NCI-H526 (cell line): Measurements from ENCODE around the gene PEX11A.
"Not testable (repeated sequence)": the region's sequence is repeated elsewhere in the genome, so short reads cannot be mapped to it uniquely, and the experiment has no call there.

Experiments used
- DNase-seq, 2 experiments: peaks; one replicate each; lab custom pipeline; 2025; lab: John Stamatoyannopoulos, UW

PEX11A gene, protein sequence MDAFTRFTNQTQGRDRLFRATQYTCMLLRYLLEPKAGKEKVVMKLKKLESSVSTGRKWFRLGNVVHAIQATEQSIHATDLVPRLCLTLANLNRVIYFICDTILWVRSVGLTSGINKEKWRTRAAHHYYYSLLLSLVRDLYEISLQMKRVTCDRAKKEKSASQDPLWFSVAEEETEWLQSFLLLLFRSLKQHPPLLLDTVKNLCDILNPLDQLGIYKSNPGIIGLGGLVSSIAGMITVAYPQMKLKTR

DNA sequence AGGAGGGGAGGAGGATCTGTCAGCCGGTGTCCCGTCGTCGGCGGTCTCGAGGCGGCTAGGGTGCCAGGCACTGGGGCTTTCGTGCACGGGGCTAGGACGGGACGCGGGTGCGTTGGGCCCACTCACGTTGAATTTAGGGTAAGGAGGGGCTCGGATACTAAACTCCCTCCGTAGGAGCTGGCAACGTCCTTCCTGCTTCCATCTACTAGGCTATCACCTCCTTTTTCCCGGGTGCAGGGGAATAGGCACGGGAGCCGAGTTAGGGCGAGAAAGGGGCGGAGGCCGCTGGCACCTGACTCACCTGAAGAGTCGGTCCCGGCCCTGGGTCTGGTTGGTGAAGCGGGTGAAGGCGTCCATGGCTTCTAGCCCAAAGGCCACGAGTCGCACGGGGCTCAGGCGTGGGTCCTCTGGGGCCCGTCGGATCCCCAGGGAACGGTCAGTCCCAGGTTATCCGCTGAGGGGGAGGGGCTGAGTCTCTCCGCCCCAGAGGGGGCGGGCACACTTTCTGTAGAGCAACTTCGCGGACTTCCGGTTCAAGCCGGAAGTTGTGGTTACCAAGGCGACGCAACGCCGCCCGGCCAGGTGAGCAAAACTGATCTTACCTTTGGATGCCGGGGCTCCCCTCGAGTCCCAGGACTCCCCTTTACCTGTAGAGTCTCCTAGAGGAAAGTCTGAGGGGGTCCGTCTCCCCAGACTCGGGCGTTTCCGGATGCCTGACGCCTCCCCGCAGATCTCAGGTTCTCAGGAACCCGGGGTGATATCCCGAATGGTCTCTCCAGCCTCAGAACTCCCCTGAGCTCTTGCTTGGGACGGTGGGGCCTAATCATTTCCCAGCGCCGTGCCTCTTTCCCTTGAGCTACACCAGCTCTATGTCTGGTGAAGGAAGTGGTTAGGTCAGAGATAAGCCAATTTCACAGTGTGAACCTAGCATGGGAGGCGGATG lies at the start of gene PEX11A, which contains the start of gene WDR93:
Gene PEX11A (minus strand): TSS at position 479 of the 943 bp plus-strand sequence. CDS start 122 bp downstream, at position 357.
Gene WDR93 (plus strand): TSS at position 536 of the 943 bp plus-strand sequence. CDS start 10,936 bp downstream, outside the sequence.
- peak; percentile 77 to 94 for DNase-seq

DNA sequence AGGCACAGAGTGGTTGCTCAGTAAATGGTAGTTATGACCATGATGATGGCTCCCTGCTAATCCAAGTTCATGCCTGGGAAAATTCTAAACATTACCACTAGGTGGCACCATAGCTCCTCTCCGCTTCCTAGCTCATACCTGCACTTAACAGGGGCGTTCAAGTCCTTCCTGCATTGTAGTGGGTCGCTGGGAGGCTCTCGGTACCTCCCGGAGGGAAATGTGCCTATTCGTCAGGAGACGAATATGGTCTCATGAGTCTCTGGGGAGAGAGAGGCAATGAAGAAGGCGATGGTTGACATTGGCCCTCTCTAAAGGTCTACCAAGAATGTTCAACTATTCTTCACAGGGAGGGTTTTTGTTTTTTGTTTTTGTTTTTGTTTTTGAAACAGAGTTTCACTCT lies 49.6 kb upstream of the PEX11A start:
- peak; percentile 82 to 88 for DNase-seq

DNA sequence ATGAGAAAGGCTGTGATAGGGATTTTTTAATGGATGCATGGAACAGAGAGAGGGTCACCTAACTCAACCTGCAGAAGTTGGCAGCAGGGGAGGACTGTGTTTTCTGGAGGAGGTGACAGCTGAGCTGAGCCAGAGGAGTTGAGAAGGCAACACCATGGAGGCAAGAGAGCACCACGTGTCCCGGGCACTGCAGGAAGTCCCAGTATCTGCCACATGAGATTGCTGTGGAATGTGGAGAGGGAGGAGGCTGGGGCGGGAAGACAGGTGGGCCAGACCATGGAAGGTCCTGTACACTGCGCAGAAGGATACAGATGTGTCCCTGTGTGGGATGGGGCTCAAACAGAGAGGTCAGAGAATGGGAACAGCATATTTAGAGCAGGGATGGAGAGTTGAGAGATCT lies 45.2 kb upstream of the PEX11A start:
- no peak for DNase-seq

DNA sequence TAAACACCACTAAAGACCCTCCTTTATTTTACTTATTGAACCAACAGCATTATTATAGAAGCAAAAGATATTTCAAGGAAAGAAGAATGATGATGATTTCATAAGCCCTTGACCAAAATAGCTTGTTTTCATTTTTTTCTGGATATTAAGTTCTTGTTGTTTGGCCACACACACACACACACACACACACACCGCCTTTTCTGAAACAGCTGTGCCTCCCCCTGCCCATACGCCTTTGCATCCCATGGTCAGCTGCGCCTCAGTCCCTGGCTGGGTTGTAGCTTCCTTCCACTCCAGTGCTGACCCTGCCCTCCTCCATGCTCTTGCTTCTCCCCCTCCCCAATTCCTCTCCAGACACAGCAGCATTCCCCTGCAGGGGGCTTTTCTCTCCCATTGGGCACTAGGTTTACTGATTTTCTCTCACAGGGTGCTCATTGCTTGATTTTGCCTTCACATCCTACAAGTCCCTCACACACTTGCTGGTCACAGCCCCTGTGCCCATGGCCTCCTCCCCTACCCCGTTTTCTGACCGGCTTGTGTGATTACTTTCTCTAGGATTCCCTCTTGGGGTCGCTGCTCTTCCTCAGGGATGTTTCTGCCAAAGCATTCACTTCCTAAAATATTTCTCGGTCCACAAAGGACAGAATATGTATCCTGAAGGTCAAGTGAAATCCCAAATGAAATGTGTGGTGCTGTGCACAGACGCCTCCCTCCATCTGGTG lies 42.1 kb upstream of the PEX11A start:
- DNase-seq: no peak

DNA sequence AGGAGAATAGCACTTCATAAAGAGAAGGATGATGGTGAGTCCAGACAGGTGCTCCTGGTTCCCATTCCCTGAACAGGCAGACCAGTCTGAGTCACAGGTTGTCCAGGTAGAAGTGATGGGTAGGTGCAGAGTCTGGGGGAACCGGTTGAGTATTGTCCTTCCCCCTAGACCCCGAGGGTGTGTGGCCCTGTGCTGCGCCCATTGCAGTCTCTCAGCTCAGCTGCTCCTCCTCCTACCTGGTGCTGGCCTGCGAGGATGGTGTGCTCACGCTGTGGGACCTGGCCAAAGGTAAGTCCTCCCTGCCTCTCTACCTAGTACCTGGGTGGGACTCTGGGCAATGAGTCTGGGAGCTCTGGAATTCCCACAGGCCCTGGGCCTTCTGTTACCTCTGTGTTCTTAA lies 40.7 kb upstream of the PEX11A start:
- no peak for DNase-seq

DNA sequence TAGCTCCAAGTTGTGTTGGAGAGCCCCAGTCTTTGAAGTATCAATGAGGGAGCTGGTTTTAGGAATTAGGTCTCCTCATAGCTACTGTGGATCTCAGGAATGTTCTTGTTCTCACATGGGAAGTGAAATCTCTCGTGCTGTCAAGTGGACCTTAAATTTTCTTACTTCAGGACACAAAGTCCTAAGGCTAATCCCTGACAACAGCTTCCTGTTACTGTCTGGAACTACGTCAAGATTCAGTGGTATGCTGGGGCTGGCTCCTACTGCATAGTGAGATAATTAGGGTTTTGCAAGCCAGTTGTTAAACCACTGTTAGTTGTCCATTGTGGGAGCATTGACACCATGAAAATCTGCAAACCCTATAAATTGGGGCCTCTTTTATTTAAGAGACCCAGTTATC lies 37.7 kb upstream of the PEX11A start:
- no peak for DNase-seq

DNA sequence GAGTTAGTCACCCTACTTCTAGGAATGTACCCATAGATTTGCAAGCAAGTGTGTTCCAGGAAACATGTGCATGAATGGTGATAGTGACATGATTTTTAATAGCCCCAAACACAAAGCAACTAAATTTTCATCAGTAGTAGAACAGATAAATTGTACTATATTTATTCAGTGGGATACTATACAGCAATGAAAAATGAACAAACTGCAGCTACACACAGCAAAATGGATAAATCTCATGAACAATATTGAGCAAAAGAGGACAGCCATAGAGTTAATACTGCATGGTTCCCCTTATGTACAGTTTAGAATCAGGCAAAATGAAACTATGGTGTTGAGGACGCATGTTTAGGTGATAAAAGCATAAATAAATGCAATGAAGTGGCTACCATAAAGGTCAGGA lies 34.5 kb upstream of the PEX11A start:
- no peak for DNase-seq

DNA sequence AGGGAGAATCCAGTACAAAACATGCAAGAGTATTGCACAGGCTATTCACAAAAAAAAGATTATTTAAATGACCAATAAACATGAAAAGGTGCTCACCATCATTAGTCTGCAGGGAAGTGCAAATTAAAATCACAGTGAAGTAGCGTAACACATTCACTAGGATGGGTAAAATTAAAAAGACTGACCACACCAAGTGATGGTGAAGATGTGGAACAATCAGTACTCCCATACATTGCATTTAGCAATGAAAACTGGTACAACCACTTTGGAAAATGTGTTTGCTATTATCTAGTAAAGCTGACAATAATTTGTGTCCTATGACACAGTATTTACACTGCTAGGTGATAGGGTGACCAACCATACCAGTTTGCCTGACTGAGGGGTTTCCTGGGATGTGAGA lies 34.1 kb upstream of the PEX11A start:
- DNase-seq: no peak

DNA sequence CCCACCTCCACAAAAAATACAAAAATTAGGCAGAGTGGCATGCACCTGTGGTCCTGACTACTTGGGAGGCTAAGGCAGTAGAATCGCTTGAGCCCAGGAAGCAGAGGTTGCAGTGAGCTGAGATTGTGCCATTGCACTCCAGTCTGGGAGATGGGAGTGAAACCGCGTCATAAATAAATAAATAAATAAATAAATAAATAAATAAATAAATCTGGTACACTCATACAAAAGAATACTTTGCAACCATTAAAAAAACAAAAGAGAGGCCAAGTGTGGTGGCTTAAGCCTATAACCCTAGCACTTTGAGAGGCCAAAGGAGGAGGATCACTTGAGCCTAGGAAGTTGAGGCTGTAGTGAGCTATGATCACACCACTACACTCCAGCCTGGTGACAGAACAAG lies 32.5 kb upstream of the PEX11A start:
- DNase-seq: no peak

DNA sequence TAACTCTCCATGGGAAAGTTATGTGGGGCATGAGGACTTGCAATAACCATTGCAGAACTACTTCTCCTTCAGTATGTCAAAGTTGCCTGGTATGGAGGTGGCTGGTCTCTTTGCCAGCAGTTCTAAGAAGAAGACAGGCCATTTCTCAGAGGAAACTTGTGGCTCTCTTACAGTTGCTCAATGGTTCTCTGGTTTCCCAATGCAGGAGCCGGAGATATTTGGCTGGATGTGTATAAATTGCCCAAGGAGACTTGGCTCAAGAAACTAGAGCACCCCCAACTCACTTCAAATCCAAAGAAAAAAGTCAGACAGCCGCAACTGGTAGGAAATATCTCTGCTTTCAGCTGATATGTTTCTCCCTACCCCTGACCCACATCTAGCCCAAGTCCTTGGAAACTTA lies 24.2 kb upstream of the PEX11A start:
- DNase-seq: no peak

DNA sequence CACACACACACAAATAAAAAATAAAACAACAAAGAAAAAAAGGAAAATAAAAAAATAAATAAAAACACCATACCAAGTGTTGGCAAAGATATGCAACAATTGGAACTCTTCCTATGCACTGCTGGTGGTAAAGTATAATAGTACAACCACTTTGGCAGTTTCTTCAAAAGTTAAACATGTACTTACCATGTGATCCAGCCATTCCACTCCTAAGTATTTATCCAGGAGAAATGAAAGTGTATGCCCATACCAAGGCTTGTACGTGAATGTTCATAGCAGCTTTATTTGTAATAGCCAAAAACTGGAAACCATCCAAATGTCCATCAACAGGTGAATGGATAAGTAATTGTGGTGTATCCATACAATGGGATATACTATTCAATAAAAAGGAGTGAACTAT lies 17.0 kb upstream of the PEX11A start:
- DNase-seq: no peak

DNA sequence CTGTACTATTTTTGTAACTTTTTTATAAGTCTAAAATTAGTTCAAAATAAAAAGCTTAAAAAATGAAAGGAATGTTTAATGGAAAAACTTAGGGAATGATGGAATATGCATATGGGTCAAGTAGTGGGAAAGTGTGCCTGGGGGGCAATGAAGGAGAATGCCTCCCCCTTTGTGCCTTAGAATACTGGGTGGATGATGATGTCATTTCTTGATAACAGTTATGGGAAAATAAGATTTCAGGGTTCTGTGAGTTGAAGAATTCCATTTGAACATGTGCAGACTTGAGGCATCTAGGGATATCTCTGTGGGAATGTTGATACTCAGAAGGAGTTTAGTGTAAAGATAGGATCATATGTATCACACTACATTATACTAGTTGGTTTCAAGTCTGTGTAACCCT lies 13.9 kb upstream of the PEX11A start:
- DNase-seq: no peak

DNA sequence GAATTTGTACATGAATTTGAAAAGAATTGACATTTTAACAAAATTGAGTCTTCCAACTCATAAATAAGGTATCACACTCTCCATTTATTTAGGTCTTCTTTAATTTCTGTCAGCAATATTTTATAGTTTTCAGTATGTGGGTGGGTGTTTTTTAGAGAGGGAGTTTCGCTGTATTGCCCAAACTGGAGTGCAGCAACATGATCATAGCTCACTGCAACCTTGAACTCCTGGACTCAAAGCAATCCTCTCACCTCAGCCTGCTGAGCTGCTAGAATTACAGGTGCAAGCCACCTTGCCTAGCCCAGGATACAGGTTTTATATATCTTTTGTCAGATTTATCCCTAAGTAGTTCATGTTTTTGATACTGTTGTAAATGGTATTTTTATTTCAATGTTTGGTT lies 4.6 kb upstream of the PEX11A start:
- no peak for DNase-seq

DNA sequence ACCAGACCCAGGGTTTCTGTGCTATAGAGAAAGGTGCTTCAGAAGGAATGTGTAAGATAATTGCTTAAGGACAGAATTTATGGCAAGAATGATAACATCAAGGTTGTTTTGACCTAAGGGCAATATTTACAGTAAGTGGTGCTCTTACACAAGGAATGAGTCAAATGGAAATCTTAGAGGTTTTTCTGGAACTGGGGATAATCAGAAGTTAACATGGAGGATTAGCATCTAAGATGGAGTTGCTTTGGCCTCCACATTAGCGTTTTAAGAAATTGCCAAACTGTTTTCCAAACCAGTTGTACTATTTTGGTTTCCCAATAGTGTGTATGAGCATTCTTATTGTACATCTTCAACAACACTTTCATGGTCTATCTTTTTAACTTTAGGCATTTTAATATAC lies 3.1 kb upstream of the PEX11A start:
- no peak for DNase-seq

DNA sequence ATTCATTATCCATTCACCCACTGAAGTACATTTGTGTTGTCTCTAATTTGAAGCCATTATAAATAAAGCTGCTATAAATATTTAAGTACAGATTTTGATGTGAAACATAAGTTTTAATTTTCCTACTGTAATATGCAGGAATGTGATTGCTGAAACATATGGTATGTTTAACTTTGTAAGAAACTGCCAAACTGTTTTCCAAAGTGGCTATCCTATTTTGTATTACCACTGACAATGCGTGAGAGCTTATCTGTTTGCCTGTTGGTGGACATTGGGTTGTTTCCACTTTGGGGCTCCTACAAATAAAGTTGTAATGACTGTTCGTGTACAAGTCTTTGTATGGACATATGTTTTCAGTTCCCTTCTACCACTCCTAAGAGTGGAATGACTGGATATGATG lies 2.5 kb upstream of the PEX11A start:
- no peak for DNase-seq

DNA sequence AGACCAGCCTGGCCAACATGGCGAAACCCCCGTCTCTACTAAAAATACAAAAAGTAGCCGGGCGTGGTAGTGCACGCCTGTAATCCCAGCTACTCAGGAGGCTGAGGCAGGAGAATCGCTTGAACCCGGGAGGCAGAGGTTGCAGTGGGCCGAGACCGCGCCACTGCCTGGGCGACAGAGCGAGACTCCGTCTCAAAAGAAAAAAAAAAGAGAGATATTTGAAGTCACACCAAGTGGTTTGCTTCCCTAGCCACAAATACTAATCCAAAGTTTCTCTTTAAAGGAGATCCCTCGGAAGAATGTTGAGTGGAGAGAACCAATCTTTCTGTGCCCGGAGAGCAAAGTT lies 651 bp downstream of the PEX11A start:
- not testable (repeated sequence) for DNase-seq

DNA sequence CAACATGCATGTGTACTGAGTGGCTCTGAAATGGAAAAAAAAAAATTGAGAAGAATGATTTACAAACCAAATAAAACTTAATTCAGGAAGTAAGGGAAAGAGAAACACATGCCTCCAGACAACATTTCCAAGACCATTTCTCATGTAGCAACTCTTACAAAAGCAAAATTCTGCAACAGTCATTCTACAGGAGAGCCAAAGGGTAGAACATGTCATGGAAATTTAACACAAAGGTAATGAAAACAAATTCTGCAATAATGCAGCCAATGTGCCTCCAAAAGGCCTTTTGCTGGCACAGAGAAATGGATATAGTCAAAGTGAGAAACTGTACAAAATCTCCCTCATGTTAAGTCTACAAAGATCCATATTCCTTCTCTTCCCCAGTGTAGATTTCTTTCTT lies 4.0 kb downstream of the PEX11A start:
- no peak for DNase-seq

DNA sequence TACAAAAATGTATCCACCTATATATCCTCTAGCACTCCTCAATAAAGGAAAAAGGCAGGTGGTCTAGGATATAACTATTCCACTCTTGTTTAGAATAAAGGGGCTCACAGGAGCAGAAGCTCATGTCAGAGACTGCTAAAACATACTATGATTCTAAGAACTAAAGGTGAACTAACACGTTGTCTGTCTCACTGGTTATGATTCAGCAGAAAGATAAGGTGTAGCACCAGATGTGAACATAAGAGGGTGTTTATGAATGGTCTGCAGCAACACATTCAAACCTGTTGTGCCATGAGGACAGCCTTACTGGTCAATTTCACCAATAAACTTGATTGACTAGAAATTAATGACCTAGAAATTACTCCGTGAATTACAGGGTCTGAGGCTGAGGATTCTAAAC lies 4.6 kb downstream of the PEX11A start:
- no peak for DNase-seq

DNA sequence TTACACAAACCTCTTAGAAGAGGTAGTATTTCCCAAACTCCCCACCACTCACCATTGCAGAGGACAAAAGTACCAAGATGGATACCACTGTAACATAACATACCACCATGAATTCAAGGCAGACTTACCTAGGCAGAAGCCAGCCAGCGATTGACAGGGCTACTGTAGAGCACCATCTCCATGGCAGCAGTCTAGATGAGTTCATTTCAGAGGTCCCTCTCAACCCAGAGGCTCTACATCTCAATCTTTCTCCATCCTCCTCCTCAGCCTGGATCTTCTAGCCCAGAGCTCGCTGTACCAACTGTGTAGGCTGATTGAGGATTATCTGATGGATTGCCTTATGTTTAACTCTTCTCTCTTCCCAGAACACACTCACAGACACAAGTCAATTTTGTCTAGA lies 9.4 kb downstream of the PEX11A start:
- DNase-seq: no peak

DNA sequence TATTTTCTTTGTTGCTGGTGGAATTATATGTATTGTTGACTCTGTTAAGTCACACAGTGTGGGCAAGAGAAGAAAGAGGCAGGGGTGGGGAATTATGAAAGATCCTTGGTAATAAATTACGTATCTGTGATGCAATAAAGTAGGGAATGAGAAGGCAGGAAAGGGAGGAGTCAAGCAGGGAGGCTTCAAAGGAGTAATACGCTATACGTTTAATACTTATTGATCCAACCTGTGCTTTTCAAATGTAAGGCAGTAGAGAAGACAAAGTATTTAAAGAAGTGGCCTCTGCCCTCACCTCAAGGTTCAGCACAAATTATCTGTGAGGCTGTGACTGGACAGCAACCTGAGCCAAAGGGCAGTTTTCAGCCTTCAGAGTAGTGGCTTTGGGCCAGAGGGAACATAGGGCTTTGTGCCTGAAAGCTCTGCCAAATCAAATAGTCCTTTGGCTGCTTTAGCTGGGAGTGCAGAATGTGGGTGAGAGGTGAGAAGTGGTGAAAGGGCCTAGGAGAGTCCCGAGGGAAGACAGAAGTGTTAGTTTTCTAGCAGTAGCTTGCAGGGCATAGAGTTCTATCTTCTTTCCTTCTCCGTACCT lies 10.2 kb downstream of the PEX11A start:
- no peak for DNase-seq

DNA sequence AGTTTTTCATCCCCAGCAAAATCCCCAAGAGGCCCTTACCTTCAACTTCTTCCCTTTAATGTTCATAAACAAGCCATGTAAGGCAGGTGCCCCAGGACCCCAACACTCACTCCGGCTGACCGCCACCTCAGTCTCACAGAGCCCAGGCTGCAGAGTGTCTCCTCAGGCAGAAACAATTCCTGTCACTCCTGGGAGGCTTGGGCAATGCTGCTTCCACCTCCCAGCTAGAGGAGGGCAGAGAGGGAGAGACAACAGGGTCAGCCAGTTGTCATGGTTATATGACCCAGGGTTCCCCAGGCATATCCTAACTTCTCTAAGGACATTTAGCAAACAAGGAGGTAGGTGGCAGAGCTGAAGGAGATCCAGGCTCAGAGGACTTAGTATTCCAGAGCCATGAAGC lies 11.3 kb downstream of the PEX11A start, which contains the start of gene PLIN1:
Gene PLIN1 (minus strand): TSS at position 156 of the 400 bp plus-strand sequence. CDS start 1,878 bp downstream, outside the sequence.
- no peak for DNase-seq

DNA sequence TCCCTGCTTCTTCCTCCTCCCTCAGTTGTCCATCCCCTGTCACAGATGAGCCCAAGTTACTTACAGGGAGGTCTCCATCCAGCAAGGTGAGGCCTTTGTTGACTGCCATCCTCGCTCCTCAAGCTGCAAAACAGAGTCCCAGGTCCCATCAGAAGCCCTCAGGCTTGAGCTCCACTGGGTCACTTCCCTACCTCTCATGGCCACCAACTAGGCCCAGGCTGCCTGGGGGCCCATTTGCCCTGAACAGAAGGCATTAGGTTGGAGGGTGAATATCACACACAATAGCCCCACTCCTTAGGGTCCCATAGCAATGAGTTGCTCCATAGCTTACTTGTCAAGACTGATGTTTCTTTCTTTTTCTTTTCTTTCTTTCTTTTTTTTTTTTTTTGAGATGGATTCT lies 13.2 kb downstream of the PEX11A start:
- DNase-seq: no peak
